Measurements from ENCODE around the gene DTX1.

Gene DTX1

GRCh38 chr12:113055594-113056380 is 743 bp upstream of the DTX1 start:
- DNase-seq, result no peak

DNA sequence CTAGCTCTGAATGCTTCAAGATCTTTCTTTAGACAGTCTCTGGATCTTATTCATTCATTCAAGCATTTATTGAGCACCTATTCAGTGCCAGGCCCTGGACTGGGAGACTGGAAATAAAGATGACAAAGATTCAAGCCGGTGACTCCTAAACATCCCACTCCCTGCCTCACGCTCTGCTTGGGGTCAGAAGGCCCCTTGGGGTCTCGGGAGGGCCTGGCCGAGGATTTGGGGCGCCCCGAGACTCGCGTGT is 224 bp upstream of the DTX1 start:
- no peak for DNase-seq

- no peak for DNase-seq
Observed at GRCh38 chr12:113057565-113058485, 1.3 kb downstream of the DTX1 start.

- no peak for DNase-seq
Observed at GRCh38 chr12:113058553-113058952, 2.0 kb downstream of the DTX1 start.

DNA sequence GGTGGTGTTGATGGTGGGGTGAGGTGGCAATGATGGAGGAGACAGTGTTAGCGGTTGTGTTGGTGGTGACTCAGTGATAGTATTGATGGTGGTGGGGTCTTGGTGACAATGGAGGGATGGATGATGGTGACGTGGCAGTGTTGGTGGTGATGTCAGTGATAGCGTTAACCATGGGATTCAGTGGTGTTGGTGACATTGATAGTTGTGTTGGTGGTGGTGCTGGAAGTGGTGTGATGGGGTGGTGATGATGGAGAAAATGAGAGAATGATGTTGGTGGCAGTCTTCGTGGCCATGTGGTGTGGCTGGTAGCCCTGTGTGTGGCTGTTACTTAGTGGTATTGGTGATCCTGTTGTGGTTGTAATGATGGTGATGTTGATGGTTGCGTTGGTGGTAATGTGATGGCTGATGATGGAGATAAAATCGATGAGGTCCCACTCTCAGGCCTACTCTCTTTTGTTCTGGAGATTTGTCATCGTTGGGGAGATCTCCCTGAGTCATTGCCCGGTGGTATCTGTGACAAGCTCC is 2.6 kb downstream of the DTX1 start:
- DNase-seq, result no peak

DNA sequence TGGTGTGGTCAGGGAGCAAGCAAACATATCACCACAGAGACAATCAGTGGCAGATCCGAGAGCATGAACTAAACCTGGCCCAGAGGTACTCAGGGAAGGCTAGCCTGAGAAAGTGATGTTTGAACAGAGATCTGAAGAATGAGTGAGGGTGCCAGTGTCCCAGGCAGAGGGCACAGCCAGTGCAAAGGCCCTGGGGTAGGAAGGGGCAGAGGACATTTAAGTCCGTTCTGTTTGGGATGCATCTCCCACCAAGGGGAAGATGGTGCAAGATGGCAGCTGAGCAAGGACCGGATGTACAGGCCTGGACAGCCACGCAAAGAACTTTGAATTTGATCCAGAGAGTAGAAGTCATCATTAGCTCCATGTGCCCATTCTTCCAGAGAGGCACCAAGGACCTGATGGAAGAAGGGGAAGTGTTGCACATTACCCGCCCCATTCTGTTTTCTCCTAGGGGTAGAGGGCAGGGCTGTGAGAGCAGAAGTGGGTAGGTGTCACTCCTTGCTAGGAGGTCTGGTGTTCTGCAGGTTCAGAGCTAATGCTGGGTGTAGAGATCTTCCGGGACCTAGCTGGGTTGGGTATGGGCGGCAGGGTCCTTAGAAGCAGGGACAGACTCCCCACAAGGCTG is 3.9 kb downstream of the DTX1 start:
- DNase-seq, result no peak

- no peak for DNase-seq
Observed at GRCh38 chr12:113061061-113061694, 4.6 kb downstream of the DTX1 start.

GRCh38 chr12:113062502-113063395 is 6.2 kb downstream of the DTX1 start:
- no peak for DNase-seq

DNA sequence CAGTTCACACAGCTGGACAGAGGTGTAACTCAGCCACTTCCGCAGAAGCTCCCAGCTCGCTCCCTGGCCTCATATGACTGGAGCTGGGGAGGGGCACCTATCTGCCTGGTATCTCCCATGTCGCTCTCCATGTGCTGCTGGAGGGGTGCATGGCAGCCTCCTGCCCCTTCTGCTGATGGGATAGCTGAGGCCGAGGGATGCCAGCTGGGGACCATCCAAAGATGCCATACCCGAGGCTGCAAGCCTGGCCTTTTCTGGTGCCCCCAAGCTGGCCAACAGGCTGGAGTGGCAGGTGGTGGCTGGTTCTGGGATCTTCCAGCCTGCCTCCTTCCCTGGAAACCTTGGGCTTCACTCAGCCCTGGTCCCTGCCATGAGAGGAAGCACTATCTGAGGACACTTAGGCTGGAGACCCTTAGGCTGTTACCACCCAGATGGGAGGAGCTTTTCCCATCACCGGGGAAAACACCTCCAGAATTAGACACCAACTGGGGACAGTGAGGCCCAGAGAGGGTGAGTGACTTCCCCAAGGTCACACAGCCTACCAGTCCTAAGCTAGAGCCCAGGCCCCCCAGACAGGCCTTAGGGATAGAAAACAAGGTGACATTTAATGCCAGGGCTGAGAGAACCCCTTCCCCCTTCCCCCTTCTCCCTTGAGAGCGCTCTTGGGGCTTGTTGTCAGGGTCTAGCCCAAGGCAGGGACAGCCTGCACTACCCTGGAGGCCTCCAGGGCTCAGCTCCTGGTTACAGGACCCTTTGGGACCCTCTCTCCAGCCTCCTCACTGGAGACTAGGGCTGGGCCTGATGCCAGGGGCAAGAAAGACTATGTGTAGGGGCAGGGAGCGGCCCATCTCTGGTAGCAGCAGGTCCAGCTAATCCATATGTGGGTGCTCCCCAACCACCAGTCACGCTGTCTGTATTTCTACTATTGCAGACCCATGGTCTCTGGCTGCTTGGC is 7.1 kb downstream of the DTX1 start:
- DNase-seq, result no peak

DNA sequence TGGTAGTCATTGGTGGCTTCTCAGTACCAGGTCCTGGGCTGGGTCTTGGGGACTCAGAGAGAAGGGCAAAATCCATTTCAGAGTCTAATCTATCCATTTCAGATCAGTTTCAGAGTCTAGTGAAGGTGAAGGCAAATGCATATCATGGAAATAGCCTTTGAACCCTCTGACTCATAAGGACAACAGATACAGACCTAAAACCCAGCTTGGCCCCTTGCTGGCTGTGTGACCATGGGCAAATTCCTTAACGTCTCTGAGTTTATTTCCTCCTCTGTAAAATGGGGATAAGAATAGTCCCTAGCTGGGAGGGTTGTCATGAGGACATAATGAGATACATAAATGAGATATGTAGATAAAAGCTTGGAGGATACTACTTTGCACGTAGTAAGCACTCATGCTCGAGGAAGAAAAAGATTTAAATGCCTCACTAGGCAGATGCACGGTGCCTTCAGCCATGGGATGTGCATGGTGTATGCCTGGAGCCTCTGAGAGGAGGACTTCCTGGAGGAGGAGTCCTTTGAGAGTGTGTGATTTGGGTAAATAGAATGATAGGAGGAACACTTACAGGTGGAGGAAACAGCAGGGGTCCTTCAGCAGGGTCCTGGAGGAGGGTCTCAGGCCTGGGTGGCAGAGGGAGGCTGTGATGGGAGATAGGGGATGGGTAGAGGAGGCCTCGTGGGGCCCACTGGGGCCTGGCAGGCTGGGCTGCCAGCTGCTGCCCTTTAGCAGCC is 8.0 kb downstream of the DTX1 start:
- DNase-seq, result no peak

GRCh38 chr12:113065126-113066007 is 8.8 kb downstream of the DTX1 start:
- DNase-seq, result no peak

DNA sequence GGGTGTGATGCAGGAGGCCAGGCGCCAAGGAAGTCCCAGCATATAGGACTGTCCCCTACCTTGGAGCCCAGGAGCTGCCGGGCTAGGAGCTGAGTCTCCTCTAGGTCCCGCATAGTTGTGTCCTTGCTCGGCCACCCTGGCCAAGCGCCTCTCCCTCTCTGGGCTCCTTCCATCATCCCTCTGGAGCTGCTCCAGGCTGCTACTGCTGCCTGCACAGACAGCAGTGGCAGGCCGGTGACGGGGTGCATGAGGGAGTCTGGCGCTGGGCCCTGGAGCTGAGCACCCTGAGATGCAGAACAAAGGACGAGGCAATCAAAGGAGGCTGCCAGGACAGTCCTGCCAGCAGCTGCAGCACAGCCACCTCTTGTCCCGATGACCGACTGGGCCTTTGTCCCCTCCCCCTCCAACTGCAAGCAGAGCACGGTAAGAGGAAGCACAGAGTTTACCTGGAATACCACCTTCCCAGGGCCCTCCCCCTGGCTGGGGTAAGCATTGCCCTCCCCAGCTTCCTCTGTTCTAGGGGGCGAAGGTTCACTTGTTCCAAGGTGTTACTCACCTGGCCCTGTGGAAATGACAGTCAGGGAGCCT is 10.4 kb downstream of the DTX1 start:
- no peak for DNase-seq

DNA sequence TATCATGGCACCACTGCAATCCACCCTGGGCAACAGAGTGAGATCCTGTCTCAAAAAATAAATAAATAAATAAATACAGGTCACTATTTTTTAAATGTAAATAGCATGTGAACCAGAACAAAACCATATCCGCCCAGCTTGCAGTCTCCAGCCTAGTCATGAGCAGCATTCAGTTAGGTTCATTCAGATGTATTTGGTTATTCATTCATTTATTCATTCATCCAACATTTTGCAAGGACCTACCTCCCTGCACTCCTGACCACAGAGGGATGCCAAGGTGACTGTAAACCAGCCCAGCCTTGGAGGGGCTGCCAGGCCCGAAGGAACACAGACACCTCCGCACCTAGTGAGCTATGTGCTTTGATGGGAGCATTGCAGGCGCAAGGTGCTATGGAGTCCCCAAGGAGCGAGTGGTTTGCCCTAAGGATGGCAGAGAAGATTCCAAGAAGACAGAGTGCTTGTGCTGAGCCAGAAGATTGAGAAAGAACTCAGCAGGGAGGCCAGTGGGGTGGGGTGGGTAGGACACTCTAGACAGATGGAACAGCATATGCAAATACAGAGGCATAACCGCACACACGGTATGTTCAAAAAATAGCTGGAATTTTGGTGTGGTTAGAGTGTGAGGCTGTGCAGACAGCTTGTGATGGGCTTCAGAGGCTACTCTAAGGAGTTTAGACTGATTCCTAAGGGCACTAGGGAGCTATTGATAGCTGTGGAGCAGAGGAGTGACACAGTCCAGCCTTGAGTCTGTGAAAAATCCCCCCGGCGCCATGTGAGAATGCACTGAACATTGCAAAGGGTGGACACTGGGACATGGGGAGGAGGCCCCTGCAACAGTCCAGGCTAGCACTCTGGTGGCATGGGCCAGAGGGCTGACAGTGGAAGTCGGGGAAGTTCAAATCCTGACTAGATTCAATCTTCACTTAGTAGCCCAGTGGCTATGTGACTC is 11.7 kb downstream of the DTX1 start:
- no peak for DNase-seq

- DNase-seq, result no peak
Observed at GRCh38 chr12:113069149-113069548, 12.6 kb downstream of the DTX1 start.

DNA sequence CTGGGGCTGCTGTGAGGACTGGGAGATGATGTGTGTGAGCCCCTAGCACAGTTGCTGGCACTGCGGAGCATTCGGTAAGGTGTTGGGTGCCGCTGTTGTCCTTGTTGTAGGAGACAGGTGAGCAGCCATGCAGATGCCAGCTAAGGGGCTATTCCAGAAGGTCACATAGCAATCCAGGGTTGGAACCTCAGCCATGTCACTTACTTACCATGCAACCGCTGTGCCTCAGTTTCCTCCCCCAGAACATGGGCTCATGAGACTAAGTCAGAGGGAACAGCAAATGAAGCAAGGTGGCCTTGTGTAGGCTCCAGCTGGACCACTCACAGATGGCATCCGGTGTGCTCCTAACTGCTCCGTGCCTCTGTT is 13.2 kb downstream of the DTX1 start:
- no peak for DNase-seq

DNA sequence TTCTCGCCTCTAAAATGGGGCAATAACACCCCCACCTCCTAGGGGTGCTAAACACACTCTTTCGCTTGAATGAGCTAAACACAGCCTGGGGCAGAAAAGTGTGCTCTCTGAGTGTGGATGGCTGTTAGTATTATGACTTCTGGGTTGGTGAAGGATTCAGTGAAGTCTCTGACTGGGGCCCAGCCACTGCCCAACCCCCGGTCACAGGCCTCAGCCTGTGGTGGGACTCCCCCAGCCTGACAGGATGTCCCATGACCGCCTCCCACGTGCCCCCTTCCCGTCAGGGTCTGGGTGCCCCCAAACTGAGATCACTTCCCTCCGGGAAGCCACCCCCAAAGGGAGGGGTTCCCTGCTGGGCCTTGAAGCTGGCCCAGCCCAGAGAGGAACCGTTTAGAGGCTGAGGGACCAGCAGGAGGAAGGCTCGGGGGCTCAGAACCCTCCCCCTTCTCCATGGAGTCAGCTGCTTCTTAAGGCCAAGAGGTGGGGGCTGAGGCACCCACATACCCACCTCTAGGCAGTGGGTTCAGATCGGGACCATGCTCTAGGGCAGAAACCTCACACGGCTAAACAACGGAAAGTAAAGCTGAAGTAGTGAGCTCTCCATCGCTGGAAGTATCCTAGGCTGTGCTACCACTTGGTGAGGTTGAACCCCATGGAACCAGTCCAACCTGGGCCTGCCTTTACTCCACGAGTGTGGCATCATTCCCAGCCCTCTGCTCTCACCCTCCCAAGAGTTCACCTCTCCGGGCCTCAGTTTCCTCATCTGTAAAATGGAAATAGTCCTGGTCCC is 13.8 kb downstream of the DTX1 start:
- no peak for DNase-seq
